NCI-H2196 treated with DMSO at 0.1 percent for 48 hours (cell line): ENCODE measurements around the gene NUP42.
"Not testable (repeated sequence)": the region's sequence is repeated elsewhere in the genome, so short reads cannot be mapped to it uniquely, and the experiment has no call there.

Experiments
- DNase-seq: peaks from one replicate; lab custom pipeline; 2025; ENCODE audit not compliant: unreplicated experiment; lab: John Stamatoyannopoulos, UW

NUP42 gene

GRCh38 chr7:23181684-23182553 lies at the start of gene NUP42:
TSS of gene NUP42 (plus strand) at chr7:23182048. CDS start at chr7:23182086, 38 bp downstream.
- DNase-seq: peak; percentile 93

DNA sequence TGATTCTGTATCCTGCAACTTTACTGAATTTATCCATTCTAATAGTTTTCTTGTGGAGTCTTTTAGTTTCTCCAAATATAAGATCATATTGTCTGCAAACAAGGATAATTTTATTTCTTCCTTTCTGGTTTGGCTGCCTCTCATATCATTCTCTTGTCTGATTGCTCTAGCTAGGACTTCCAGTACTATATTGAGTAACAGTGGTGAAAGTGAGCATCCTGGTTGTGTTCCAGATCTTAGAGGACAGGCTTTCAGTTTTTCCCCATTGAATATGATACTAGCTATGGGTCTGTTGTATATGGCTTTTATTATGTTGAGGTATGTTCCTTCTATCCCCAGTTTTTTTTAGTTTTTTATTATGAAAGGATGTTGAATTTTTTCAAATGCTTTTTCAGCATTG lies 48.1 kb upstream of the NUP42 start:
- DNase-seq: no peak

- DNase-seq: no peak
These were observed 46.1 kb upstream of the NUP42 start for GRCh38 chr7:23135755-23136154.

- no peak for DNase-seq
These were observed 45.6 kb upstream of the NUP42 start for GRCh38 chr7:23136216-23136615.

DNA sequence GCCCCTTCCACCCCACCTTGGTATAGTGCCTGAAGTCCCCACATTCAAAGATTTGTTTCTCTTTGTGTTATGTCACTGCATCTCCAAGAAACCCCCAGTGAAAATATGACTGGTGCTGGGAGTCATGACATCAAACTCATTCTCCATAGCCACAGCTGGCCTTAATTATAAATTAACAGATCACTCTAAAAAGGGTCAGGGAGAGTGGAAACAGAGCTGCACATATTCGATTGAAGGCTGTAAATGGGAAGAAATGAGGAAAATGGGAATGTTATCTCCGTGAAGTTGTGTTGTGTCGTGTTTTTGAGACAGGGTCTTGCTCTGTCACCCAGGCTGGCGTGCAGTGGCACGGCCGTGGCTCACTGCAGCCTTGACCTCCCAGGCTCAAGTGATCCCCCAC lies 24.2 kb upstream of the NUP42 start:
- no peak for DNase-seq

- DNase-seq: no peak
These were observed 23.3 kb upstream of the NUP42 start for GRCh38 chr7:23158546-23158945.

DNA sequence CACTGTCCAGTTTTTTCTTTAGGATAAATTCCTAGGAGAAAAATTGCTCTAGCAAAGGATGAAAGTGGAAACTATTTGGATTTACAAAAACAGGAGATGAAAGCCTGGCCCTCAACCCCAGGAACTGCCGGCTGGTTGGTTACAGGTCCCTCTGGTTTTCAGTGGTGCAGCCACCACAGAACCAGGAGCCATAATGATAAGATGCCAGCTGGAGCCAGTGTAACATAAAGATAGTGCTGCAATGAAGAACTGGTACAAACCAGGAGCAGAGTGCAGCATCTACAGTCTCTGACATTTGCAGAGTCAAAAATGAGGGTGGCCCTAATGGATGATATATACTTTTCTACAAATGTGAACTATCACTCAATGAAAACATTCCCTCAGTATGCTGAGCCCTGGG lies 20.4 kb upstream of the NUP42 start:
- no peak for DNase-seq

GRCh38 chr7:23164846-23165245 lies 17.0 kb upstream of the NUP42 start:
- no peak for DNase-seq

- no peak for DNase-seq
These were observed 16.5 kb upstream of the NUP42 start for GRCh38 chr7:23165316-23165715.

DNA sequence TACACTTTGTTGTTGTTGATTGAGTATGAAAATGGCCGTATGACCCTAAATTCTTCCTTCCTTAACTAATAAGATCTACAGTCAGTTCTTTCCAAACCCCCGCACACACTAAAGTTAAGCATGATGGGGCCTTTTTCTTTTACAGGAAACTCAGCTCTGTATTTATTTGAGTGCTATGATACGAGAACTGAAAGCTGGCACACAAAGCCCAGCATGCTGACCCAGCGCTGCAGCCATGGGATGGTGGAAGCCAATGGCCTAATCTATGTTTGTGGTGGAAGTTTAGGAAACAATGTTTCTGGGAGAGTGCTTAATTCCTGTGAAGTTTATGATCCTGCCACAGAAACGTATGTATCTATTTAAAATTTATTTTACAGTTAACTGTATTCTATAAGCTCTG lies 14.2 kb upstream of the NUP42 start:
- DNase-seq: no peak

DNA sequence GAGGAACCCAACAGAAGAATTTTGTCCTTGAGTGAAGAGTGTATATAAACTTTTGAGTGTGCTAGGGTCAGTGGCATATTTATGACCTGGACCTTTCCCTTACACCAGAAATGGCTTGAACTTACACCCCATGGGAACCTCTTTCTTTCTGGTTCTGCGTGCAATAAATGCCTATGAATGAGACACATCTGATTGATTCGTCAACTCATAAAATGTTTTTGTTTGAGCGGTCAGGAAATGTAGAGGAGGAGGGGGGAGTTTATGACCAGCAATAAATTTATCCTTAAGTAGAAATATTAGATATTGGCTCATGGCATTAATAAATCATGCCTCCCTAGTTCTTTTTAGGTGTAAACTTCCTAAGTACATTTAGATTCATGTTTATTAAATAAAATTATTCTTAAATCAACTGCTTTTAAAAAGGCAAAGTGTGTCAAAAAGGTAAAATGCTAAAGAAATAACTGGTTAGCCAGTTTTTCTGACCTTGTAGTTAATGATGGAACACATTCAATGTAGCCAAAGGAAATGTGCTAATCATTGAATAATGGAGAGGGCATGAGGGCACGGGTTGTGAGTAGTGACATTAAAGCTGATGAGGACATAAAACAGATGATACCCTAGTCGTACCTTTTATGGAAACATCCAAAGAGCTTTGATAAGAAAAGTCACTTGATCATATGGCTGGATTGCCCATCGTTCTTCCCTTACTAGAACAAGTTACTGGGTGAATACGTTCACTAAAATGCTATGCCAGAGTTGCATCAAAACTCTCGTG lies 13.6 kb upstream of the NUP42 start:
- no peak for DNase-seq

DNA sequence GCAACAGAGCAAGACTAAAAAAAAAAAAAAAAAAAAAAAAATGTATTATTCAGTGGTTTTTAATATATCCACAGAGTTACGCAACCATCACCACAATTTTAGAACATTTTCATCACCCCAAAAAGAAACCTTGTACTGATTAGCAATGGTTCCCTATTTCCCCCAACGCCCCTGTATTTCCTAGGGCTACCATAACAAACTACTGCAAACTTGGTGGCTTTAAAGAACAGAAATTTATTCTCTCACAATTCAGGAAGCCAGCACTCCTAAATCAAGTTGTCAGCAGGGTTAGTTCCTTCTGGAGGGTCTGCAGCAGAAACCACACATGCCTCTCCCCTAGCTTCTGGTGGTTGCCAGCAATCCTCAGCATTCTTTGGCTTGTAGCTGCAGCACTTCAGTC lies 5.9 kb upstream of the NUP42 start:
- no peak for DNase-seq

- DNase-seq: no peak
These were observed 1.6 kb downstream of the NUP42 start for GRCh38 chr7:23183279-23184012.

GRCh38 chr7:23184291-23184690 lies 2.4 kb downstream of the NUP42 start:
- DNase-seq: no peak

- DNase-seq: peak; percentile 41
These were observed 3.0 kb downstream of the NUP42 start for GRCh38 chr7:23184709-23185359.

GRCh38 chr7:23185980-23186379 lies 4.1 kb downstream of the NUP42 start:
- DNase-seq: no peak

DNA sequence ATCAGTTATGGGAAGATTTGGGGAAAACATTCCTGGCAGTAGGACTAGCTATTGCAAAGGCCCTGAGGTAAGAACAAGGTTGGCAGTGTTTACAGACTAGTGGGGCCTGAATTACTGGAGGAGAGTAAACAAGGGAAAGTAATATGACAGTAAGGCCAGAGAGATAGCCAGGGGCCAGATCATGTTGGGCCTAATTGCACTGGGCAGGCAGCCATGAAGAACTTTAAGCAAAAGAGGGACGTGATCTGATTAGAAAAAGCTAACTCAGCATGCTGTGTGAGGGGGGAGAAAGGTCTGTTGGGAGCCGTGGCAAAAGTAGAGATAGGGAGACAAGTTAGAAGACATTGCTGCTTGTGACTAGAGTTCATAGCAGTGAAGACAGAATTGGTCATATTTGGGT lies 9.2 kb downstream of the NUP42 start:
- peak; percentile 17 for DNase-seq

DNA sequence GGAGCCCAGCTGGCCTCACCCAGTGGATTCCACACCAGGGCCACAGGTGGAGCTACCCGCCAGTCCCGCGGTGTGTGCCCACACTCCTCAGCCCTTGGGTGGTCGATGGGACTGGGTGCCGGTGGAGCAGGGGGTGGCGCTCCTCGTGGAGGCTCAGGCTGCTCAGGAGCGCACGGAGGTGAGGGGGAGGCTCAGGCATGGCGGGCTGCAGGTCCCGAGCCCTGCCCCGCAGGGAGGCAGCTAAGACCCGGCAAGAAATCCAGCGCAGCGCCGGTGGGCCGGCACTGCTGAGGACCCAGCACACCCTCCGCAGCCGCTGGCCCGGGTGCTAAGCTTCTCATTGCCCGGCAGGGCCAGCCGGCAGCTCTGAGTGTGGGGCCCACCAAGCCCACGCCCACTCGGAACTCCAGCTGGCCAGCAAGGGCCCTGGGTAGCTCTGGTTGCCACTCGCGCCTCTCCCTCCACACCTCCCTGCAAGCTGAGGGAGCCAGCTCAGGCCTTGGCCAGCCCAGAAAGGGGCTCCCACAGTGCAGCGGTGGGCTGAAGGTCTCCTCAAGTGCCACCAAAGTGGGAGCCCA lies 11.9 kb downstream of the NUP42 start:
- DNase-seq: not testable (repeated sequence)

DNA sequence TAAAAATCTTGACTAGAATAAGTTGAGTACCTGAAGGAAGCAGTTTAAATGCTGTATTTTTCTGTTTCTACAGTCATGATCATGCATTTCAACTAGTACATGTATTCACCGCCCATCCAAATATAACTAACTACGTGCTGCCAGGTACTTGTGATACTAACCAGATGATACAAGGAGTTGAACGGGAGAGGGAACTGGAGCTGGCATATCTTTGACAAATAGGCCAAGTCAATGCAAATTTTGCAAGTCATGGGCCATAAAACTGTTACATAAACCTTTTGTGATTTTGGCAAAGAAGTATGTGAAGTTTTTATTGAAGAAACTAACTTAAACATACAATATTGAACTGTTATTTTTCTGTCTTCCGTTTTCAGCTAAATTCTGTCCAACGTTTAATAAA lies 14.5 kb downstream of the NUP42 start:
- DNase-seq: no peak

DNA sequence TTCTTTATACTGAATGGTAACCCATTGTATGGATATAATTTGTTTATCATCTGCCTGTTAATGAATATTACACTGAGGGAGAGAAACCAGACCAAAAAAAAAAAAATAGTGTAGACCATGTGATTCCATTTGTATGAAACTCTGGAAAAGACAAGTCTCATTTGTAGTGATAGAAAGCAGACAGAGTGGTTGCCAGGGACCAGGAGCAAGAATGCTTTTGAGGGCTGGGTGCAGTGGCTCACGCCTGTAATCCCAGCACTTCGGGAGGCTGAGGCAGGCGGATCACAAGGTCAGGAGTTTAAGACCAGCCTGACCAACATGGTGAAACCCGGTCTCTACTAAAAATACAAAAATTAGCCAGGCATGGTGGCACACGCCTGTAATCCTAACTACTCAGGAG lies 15.9 kb downstream of the NUP42 start:
- not testable (repeated sequence) for DNase-seq

DNA sequence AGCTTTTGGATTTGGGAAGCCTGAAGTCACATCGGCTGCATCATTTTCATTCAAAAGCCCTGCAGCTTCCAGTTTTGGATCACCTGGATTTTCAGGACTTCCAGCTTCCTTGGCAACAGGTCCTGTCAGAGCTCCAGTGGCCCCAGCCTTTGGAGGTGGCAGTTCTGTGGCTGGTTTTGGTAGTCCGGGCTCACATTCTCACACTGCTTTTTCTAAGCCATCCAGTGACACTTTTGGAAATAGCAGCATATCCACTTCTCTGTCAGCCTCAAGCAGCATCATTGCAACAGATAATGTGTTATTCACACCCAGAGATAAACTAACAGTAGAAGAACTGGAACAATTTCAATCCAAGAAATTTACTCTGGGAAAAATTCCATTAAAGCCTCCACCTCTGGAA lies 18.5 kb downstream of the NUP42 start:
- no peak for DNase-seq
